Stimulated activated CD8-positive, alpha-beta memory T cell treated with anti-CD3 and anti-CD28 coated beads, Interleukin-2, amount 100 ng/mL, for 1 hour (primary cell): ENCODE results near the gene GPRC5A.

Experiments
- DNase-seq, 2 donors: peaks; one replicate each; pipeline ENCODE4 v3.0.0-alpha.2; 2020; ENCODE audit warnings: low read depth in 2 of 2

Gene GPRC5A

DNA sequence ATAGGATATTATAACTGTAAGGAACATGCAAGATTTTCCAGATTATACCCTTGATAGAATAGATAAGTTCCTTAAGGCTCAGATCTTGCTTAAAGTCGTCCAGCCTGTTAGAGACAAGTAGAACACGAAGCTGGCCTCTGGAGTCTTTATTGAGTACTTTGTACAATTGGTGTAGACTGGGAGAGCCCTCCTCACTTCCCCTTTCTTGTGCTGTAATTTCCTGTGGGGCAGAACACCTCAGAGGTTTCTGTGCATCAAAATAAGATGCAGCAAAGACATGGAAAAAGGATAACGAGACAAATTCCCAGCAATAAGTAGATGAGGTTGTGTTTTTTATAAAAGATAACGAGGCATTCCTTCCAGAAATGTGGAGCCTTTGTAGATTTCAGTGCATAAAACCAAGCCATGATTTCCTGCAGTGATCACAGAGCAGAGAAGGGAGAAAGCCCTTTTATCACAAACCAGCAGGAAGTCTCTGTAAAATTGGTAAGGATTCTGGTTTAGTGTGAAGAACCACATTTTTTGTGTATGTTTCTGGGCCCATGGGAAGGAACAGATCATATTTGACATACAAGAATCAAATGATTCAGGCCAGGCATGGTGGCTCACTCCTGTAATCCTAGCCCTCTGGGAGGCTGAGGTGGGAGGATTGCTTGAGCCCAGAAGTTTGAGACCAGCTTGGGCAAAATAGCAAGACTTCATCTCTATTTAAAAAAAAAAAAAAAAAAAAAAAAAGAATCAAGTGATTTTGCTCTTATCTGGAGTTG lies 18.0 kb downstream of the GPRC5A start:
- DNase-seq, result no peak

DNA sequence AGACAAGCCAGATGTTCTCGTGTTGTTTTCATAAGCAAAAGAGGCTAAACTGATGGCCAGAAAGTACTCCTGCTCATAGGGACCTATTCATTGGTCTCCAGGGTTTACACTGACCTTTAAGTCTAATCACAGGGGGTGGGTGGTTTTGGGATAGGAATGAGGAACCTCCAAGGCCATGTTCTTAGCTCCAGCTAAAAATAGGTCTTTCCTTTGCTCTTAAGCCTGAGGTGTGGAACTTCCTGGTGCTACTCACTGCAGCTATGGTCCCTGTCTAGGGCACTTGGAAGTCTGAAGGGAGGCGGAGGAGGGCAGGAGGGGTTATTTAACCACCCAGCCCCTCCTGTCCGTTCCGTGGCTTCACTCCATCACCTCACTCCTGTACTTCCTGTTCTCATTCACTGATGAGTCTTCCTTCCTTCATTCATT lies 18.6 kb downstream of the GPRC5A start:
- DNase-seq, result no peak

DNA sequence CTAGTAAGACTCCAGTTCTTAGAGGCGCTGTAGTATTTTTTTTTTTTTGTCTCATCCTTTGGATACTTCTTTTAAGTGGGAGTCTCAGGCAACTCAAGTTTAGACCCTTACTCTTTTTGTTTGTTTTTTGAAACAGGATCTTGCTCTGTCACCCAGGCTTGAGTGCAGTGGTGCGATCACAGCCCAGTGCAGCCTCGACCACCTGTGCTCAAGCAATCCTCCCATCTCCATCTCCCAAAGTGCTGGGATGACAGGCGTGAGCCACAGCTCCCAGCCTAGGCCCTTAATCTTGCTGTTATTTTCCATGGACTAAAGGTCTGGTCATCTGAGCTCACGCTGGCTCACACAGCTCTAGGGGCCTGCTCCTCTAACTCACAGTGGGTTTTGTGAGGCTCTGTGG lies 21.3 kb downstream of the GPRC5A start:
- DNase-seq, result no peak

DNA sequence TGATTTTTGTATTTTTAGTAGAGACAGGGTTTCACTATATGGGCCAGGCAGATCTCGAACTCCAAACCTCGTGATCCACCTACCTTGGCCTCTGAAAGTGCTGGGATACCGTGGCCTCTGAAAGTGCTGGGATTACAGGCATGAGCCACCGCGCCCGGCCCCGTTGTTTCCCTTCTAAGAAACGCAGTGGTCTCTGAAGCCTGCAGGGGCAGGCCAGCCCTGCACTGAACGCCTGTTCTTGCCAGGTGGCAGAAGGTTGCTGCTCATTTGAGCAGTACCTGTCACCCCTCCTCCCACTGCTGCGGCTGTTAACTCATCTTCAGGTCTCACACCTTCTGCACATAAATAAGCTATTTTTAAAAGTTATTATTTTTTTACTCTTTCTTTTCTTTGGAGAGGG lies 24.3 kb downstream of the GPRC5A start:
- DNase-seq, result no peak

DNA sequence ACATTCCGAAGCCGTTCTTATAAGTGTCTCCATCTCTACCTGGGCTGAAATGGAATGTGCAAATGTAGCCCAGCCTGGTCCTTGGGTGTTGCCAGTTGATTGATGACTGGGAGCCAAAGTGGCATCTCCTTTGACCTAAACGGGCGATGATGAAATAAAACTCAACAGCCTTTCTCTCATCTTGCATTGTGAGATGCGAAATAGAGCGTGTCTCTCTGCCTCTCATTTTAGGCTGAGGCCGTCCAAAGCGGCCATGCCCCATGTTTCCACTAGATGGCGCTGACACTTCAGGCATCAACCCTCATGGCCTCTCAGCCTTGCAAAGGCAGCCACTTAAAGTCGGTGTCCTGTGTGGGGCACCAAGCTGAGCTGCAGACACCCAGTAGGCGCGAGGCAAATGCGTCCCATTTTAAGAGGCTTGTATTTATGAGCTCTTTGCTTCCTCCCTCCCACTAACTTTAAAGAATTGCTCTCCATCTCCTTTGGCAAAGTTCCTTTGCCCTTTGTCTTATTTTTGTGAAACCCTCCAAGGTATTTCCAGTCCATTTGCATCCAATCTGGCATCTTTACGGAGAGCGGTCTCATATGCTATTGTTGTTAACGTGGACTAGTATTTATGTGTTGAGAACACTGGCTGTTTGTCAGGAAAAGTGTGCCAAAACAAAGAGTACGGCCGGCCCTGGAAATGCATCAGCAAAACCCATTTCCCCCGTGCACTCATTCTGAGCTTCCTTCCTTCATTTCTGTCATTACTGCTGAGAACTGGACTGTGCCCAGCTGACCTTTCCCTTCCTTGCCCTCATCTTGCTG lies 25.0 kb downstream of the GPRC5A start:
- DNase-seq, result peak; percentile 69 to 73

DNA sequence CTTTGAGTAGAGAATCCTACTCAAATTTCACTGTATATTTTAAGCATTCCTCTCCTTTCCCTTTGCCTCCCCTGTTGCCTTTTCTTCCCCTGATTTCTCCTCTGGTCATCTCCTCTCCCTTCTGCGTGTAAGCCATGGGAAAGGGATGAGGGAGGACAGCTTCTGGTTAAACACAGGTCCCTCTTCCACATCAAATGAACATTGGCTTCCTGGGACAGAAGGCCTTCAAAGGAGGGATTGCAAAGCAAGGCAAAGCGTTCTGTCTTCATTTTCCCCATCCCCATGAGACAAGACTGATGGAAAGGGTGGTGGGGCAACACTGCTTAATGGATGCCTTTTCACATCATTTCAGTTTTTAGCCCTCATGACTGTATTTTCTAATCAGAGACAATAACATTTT lies 26.2 kb downstream of the GPRC5A start:
- DNase-seq, result no peak

DNA sequence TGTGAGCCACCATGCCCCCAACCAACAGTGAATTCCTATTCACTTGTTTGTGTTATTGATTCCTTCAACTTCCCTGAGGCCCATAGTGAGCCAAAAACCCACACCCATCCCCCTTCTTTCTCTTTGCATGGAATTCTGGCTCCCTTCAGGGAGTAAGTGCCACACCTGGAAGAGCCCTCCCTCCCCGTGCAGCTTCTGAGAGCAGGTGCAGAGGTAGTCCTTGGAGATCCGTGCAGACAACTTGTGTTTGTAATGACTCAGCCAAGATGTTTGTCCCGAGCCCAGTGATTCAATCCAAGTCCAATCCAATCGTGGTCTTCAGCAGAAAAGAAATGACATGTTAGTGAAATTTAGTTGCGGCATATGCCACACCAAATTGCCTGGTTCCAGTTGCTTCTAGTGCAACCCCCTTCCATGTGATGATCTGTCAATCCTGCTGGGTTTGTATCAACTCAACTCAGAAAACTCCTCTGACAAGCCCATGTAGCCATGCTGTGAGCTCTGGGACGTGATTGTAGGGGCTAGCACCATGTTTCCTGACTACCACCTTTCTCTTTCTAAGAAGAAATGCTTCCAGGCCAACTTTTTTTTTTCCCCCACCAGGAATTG lies 27.5 kb downstream of the GPRC5A start:
- DNase-seq, result no peak

DNA sequence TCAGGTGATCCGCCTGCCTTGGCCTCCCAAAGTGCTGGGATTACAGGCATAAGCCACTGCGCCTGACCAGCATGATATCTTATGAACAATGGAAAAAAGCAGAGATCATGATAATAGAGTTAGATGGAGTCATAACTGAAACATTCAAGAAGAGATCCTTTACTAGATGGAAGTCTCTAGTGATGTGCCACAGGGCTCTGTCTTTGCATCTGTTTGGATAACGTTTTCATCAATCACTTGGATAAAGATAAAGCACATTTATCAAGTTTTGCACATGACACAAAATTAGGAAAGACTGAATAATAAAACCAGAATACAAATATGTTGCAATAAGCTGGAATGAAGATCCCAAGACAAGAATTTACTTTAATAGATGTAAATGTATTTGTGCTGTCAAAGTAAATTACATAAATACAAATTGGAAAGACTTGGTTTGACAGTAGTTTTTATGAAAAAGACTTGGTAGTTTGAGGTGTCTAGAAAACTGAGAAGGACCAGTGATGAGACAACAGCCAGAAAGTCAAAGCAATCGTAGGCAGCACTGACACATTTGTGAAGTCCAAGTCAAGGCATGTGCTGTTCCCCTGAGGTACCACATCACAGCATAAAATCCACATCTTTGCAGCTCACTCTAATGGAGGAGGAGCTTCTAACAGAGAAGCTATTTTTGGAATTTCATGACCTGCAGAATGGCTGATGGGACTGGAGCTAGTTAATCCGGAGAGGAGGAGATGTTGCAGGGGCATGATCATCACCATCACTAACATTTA lies 28.5 kb downstream of the GPRC5A start:
- no peak for DNase-seq

DNA sequence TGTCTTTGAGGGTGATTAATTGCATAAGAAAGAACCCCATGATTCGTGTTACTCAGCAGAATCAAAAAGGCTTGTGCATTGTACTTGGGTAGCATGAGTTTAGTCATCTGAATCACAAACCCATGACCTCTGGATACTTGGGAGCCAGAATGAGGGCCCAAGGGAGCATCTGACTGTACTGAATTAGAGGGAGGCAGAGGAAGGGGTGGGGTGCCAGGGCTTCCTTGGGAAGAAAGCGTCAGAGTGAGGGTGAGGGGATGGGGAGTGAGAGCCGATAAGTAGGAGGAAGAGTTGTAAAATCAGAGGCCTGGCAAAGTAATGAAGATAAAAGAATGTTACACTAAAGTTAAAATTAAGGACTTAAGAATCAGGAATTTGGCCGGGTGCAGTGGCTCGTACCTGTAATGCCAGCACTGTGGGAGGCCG lies 30.8 kb downstream of the GPRC5A start:
- DNase-seq, result no peak

DNA sequence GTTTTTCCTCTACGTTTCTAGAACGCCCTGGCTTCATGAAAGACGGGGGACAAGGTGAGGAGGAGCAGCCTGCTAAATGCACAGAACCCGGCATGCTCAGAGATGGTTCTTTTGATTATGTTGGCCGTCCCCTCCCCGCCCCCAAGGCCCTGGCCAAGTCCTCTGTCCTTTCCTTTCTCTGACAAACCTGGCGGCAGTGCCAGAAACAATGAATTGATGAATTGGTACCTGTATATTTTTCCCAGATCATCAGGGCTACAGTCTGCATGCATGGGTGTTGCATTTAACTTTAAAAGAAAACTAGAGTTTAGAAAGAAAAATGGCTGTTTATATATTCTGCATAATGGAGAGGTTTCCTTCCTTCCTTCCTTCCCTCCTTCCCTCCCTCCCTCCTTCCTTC lies 31.6 kb downstream of the GPRC5A start:
- DNase-seq, result no peak

DNA sequence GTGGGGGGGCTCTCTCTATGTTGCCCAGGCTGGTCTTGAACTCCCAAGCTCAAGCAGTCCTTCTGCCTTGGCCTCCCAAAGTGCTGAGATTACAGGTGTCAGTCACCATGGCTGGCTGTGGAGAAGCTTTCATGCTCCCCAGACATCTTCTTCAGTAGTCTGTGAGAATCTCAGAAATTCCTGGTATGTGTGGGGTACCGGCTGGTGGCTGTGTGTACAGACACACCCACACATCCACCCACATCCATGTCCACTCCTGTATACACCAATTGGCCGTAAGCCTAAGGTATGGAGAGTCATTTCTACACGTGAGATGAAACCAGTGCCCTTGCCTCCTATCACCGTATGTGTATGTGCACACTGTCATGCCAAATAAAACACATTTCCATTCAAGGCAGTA lies 32.8 kb downstream of the GPRC5A start:
- no peak for DNase-seq

DNA sequence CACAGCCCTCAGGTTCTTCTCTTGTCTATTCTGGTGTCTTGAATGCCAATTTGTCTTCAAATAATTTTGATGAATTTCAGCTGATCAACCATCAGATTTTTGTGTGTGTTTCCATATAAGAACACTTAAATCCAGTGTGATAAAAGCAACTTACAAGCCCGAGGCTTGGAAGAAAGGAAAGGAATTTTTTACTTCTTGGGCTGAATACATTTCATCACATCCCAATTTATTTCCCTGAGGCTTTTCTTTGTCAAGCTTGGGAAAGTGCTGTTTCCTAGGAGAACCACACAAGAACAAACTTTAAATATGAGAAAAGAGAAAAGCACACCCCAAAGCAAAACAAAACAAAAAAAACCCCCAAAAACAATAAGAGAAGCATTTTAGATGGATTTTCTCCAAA lies 34.0 kb downstream of the GPRC5A start:
- no peak for DNase-seq

DNA sequence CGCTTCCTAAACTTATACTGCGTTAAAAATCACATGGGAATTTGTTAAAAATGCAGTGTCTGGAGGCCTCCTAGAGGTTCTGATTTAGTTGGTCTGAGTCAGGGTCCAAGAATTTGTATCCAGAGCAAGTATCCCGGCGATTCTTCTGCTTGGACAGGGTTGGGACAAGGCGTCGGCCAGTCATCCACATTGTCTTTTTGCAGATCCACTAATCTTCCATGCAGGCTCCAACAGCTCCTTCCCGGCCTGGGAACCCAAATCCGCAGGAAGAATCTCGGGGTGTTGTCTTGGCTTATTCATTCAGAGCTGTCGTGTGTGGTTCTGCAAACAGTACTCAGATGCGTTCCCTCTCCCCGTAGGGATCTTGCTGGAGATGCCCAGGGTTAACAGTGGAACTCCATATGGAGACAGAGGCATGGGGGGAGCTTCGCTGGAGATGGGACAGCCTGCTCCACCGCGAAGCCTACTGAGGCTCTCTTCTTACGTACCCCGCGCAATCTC lies 35.3 kb downstream of the GPRC5A start:
- DNase-seq, result no peak

DNA sequence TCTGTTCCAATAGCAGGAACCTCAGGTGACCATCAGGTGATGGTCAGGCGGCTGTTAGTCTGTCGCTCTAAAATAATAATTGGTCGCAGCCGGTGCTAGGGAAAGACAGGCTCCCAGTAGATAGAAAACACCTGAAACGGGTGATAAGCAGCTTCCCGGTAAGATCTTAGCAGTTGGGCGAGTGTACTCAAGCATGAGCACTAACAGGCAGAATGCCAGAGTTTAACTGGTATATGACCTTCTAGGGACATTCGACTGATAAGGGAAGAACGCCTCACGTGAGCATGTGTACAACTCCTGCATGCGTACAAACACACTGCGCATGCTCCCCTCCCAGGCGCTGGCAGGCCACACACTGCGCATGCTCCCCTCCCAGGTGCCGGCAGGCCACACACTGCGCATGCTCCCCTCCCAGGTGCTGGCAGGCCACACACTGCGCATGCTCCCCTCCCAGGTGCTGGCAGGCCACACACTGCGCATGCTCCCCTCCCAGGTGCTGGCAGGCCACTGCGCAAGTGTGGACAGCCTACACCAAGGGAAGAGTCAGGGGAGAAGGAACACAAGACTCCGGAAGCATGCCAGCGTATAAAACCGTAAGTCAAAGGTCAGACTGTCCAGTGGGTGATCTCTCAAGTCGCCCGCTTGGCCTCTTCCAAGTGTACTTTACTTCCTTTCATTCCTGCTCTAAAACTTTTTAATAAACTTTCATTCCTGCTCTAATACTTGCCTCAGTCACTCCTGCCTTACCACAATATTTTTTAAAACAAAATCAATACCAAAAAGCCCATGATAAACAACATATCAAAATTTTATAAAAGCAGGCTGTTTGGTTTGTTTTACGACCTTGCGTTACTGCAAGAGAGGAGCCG lies 36.1 kb downstream of the GPRC5A start:
- DNase-seq, result no peak

DNA sequence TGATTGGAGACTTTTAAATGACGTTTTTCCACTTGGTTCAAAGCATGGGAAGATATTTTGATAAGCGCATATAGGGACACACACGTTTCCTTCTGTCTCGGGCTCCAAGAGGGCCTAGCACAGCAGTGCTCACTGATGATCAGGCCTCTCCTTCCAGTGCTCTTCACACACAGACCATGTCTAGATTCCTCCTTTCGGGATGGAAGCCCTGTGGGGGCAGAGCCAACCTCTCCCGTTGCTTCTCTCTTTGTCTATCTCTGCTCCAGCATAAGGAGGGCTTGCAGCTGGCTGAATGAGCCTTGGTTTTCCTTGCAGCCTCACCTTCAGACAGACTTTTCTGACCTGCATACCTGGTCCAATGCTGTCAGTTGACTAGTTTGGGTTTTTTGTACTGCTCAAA lies 38.3 kb downstream of the GPRC5A start:
- no peak for DNase-seq

DNA sequence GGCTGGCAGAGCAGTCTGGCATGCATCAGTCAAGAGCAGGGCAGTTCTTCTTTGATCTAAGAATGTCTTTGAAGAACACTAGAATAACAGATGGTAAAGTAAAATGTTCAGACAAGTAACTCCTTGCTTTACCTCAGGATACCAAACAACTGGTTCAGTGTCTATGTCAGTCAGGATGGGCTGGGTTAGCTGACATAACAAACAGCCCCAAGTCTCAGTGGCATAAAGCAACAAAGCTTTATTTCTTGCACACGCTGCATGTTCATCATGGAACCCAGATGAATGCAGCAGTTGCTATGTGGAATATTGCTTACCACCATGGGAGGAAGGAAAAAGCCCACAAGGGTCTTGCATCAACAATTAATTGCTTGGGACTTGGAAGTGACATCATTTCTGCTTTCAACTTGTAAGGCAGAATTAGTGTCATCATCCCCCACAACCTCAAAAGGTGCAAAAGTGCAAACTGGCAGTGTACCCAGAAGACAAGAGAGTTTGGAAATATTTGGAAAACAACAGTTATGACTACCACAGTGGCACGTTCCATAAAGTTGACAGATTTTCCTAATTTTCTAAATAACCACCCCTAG lies 39.4 kb downstream of the GPRC5A start:
- no peak for DNase-seq

DNA sequence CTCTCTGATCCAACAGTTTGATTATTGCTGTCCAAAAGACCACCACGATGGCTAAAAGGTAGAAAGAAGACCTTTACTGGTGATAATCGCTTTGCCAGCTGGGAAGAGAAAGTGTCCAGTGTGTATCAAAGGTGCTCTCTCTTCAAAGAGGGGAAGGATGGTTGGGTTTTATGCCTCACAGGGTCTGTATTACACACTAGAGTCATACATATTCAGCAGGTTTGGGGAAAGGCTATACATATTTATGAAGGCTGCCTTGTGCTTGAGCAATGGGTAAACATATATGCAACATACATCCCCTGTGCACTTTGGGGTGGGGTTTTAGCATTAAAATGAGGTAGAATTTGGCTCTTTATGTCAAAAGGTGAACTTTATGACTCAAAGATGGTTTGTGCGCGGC lies 42.4 kb downstream of the GPRC5A start:
- DNase-seq, result no peak

DNA sequence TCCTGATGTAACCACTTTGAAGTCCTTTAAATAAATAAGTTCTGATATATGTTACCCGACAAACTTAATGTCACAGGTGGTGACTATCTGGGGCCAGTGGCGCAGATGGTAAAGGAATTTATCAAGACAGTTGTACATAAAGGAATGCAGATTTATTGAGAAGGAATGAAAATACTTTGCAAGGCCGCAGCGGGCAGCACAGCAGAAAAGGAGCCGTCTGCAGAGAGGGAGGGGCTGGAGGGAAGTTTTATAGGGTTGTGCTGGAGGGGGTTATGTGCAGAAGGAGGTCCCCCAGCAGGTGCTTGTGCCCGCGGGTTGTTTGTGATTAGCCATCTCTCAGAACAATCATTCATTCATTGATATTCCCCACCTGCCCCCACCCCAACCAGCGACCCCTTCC lies 43.2 kb downstream of the GPRC5A start:
- DNase-seq, result no peak

DNA sequence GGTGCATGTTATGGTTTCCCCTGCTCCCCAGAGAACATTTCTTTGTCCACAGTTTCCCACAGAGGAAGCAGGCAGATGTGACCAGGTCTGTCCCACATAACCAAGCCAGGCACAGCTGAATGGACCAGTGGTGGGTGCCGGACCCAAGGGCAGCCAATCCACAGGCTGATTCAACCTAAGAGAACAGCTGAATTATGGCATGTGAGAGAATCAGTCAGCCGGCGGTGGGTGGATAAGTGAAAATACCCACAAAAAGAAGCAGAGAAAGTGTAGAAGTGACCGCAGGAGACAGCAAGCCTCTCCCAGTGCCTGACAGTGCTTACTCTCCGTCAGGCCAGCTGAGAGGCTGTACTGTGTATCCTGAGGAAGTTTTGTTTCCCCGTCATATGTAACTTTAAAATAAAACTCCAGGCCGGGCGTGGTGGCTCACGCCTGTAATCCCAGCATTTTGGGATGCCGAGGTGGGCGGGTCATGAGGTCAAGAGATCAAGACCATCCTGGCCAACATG lies 45.7 kb downstream of the GPRC5A start:
- no peak for DNase-seq

DNA sequence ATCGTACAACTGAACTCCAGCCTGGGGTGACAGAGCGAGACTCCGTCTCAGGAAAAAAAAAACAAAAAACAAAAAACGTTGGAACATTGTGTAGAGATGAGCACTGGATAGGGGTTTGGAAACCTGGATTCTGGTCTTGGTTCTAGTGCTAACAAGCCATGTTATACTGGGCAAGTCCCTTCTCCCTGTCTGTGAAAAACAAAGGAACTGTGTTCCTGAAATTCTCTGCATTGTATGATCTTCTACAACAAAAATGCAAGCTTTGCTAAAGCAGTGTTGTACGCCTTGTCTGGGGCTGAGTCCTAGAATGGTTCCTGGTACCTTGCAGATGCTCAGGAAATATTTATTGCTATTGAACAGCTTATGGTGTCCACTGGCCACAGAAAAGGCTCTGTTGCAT lies 47.2 kb downstream of the GPRC5A start:
- DNase-seq, result no peak
